H54 (cell line): Measurements from ENCODE around the gene SMPX.

ENCODE experiments used
- DNase-seq: peaks from one replicate; pipeline ENCODE4 v3.0.0; 2011; ENCODE audit warnings: low spot score, mixed read lengths; ENCODE audit not compliant: insufficient read length
- FAIRE-seq: peaks from 3 replicates; lab custom pipeline; 2011; peaks lifted over from hg19 to GRCh38; lab: Jason Lieb, UNC
- POLR2A ChIP-seq: IDR thresholded peaks from 2 replicates; pipeline ENCODE4 v1.6.1; 2011; ENCODE audit warnings: low read depth, mild to moderate bottlenecking, low read length

Gene SMPX

DNA sequence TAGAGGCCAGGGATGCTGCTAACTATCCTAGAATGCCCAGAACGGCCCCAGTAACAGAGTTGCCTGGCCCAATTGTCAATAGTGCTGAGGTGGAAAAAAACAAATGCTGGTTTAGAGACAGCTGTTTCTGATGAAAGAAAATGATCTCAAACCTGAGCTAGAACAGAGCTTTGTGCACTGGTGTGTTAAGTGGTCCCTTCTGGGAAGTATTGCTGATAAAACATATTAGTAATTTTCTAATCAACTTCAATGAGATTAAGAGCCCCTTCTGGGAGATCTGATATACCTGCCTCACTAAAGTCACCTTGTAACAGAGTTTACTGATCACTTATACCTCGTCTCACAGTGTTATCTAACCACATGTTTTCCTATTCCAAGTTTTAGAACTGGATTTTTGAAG lies 42.1 kb downstream of the SMPX start:
- DNase-seq (no peak), FAIRE-seq (no peak)
- no peak for TF ChIP-seq POLR2A

DNA sequence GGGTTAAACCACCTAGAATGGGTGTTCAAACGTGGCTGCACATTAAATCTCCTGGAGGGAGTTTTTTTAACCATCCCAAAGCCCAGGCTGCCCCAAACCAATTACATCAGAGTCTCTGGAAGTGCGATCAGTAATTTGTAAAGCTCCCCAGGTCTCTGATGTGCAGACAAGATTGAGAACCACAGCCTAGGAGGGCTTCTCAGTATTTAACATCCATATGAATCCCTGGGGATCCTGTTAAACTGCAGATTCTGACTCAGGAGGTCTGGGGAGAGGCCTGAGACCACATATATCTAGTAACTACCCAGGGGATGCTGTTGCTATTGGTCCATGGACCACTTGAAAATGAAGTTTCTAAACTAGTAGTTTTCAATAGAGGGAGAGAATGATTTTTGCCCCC lies 42.6 kb downstream of the SMPX start:
- TF ChIP-seq POLR2A = no peak
- no peak for FAIRE-seq
- no peak for DNase-seq

DNA sequence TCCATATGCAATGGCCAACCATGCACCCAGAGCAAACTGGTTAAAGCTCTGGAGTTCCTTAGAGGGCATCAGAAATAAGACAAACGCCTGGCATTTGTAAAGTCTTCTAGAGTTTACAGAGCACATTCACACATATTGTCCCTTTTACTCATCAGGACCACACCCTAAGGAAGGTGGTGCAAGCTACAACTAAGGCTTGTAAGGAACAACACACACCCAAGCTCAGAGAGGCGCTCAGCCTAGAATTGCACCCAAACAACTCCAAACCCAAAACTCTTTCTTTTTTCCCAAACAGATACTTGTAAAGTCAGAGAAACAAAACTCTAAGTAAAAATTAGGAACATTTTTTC lies 46.1 kb downstream of the SMPX start:
- FAIRE-seq (no peak), DNase-seq (no peak)
- TF ChIP-seq POLR2A = no peak

DNA sequence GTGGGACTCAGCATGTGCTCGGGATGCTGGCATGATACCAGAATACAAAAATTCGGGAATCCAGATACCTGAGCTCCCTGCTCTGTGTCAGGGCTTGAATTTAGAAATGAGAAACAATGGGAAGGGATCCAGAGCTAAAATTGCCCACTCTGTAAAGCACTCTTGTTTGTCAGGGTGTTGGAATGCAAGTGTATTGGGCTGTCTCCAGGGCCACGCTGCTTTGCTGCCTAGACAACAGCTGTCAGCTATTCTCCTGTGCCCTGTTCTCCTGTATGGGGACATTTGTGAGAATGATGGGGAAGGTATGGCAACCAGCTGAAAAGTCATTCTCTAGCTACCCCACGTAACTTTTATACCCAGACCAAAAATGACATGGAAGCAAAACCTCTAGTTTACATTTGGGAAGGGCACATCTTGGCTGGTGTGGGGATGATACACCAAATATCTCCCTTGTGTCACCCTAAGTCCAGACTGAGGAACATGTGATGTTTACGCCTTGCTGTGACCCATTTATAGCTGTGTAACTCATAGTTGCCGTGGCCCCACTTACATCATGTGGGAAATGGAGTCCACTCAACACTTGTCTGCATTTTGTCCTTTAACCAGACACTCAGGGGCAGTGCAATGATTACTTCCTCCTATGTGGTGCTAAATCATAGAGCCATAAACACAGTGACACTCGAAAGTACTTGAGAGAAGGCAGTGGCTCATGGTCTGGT lies 46.6 kb downstream of the SMPX start:
- DNase-seq = no peak
- FAIRE-seq = no peak
- no peak for TF ChIP-seq POLR2A

DNA sequence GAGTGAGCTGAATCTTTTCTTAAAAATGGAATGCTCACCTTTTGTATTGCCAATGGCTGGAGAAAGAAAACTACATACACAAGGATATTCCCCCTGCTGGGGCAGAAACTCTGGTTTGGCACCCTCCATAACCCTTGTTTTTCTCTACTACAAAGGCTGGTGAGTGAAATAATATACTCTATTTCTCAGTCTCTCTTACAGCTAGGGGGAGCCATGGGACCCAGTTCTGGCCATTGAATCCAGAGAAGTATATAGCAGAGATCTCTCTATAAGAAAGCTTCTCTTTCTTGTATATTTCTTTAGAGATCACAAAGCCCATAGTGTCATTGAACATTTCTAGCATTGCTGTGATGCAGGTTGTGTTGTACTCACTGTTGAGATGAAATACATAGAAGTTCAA lies 49.8 kb downstream of the SMPX start:
- FAIRE-seq (no peak), DNase-seq (no peak)
- no peak for TF ChIP-seq POLR2A

DNA sequence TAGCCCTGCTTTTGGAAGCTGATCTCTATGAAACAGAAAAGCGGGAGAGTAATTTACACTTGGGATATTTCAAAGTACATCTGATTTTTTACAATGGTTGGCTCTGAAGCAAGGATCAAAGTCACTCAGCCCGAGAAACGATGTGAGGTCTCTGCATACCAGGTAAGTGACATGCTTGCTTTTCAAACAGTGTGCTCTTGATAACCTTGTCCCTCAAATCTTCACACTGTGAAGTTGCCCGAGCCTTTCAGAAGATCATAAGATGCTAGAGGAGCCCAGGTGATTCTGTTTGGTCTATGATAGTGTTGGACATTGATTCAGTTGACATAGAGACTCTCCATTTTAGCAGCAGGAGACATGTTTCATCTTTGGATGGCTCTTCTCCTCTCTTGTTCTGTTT lies 52.7 kb downstream of the SMPX start:
- DNase-seq (no peak), FAIRE-seq (no peak)
- no peak for TF ChIP-seq POLR2A

DNA sequence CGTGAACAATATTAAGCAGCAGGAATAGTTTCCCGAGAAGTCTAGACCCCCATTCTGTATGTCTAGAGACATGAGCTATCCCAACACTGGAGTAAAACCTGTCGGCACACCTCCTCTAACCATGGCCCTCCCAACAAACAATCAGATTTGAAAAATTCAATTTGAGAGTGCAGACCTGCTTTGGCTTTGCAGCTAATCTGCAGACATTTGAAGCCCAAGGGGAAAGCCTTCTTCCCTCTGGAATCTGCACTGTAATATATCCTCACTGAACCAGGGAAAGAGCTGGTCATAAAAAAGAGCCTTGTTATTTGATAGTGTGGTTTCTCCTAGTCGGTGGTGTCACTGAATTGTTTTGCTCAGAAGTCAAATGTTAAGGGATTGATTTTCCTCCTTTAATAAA lies 55.2 kb downstream of the SMPX start:
- FAIRE-seq = no peak
- TF ChIP-seq POLR2A = no peak

DNA sequence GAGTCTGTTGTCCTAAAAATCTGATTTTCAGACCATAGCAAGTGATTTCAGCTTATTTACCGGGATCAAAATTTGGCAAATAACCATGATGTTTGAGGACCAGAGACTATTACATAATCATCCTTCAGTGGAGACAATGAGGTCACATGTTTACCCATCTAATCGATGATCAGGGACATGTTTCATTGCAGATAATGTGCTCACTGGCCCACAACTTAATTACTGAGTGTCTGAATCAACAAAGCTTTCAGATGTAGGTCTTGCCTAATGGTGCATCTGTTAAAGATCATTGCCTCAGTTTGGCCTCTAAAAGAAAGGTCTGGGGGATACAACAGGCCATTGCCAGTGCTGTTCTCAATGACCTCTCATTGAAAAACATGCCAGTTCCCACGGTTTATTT lies 56.9 kb downstream of the SMPX start:
- no peak for DNase-seq
- FAIRE-seq = no peak
- TF ChIP-seq POLR2A = no peak

More for the DNA sequence above, 55.2 kb downstream of the SMPX start:
- DNase-seq = no peak

DNA sequence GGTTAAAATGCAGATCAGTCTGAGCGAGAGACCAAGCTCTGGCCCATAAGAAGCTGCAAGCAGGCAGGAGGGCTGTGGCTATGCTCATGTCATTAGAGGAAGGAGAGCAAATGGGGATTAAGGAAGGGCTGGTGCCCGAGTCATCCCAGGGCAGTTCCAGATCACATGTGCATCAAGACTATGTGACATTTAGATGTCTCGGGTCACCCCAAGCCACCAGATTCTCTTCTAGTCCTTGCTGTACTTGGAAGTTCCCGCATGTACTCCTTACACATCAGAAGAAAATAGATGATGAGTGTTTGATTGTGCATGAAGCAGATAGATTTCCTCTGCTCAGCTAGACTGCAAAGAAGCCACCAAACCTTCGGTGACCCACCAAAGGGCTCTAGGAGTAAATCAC lies 57.6 kb downstream of the SMPX start:
- TF ChIP-seq POLR2A = no peak
- FAIRE-seq (no peak), DNase-seq (no peak)

DNA sequence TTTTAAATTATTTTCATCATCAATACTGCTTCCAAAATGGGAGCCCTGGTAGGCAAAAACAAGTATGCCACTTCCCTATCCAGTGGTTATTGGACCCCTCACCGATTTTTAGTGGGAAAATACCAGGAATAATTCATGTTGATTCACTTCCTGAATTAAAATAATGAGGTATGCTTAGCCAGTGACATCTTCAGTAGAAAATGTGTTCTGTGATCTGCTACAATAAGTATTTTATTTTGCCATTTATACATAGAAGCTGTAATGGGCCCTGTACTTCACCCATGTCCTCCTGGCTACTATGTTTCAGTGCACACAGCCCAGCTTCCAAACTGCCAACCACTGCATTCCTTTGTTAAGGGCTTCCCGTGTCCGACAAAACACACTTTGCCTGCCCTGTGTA lies 58.8 kb downstream of the SMPX start:
- FAIRE-seq (no peak), DNase-seq (no peak)
- no peak for TF ChIP-seq POLR2A

DNA sequence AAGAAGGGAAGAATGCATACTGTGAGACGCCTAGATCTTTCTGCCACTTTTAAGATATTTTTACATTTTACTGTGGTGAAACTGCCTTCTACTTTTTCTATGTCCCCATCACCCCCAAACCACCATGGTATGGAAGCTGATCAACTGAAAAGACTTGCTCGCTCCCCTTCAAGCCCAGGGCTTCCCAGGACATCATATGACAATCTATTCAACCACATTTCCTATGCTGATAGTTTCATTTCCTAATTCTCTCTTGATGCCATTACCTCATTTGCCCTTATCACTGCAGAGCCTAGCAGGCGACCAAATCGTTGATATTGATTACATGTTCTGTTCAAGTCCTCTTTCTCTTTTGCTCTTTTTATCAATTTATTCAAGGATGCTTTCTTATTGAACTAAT lies 59.6 kb downstream of the SMPX start:
- FAIRE-seq (no peak), DNase-seq (no peak)
- no peak for TF ChIP-seq POLR2A

DNA sequence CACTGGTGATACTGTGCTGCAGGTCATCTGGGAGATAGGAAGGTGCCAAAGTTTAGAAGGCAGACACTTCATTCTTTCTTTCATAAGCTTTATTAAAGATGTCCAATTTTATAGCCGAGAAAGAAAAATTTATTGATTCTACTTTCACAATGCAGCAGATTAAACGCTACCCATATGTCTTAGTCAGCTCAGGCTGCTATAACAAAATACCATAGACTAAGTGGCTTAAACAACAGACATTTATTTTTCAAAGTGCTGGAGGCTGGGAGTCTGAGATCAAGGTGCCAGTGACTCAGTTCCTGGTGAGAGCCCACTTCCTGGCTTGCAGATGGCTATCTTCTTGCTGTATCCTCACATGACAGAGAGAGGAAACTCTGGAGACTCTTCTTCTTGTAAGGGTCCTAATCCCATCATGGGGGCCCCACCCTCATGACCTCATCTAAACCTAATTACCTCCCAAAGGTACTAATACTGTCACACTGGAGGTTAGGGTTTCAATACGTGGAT lies 66.4 kb downstream of the SMPX start:
- no peak for TF ChIP-seq POLR2A
- FAIRE-seq (no peak), DNase-seq (no peak)

DNA sequence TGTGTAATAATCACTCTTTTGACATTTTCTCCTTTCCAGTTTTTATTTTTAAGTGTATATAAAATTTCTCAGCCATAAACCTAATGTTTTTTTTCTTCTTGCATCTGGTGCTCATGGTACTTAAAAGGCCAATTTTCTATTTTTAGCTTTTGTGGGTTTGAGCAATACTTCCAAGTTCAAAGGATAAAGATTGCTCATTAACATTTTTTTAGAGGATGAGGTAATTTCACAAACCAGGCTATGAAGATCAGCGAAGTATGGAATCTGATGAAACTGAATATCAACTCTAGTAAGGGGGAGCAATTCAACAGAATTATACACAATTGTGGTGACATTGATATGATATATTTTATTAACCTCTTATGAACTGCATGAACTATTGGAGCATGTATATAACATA lies 74.0 kb downstream of the SMPX start:
- no peak for FAIRE-seq
- TF ChIP-seq POLR2A = no peak
- no peak for DNase-seq

DNA sequence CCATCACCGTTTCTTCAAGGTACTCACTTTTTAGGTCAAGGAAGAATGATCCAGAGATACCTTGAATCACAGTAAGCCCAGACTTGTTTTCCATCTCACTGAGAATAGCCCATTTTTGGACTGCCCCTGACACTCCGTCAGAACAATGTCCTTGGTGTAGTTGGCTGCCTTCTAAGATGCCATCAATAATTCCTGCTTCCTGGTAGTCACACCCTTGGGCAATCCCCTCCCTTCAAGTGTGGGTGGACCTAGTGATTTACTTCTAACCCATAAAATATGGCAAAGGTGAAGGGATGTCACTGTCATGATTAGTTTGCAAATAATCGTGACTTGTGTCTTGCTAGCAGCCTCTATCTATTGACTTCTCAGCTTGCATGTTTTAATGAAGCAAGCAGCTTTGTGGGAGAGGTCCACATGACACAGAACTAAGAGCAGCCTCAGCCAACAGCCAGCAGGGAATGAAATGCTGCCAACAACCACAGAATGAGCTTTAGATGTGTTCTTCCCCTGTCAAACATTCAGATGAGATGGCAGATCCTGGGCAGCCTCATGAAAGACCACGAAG lies 79.8 kb downstream of the SMPX start:
- FAIRE-seq (no peak), DNase-seq (no peak)
- TF ChIP-seq POLR2A = no peak

DNA sequence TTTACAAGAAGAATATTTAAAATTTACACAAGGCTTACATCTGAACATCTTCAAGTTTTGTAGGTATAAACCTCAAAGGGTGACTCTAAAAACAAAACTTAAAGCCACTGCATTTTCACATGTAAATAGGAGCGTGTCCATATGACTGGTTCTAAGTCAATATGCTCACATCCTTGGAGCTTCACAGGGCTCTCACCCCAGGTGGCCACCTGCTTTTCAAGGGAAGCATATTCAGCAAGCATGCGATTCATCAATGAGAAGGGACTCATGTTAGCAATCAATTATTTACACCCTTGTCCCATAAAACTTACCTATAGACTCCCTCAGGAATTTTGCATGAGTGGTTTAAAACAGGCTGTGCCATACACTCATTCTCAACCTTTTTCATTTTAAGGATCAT lies 82.0 kb downstream of the SMPX start:
- FAIRE-seq = no peak
- no peak for TF ChIP-seq POLR2A
- DNase-seq = no peak
